Mucosa of rectum (tissue), 2 donors: ENCODE measurements around the gene UNC93A.

ENCODE experiments used
- H3K27ac ChIP-seq, 2 donors: one replicate each; pipeline ENCODE4 v1.7.0; 2013; ENCODE audit warnings: inconsistent platforms in 2 of 2, low read depth in 2 of 2, low read length in 2 of 2
- H3K27me3 ChIP-seq, 2 donors: one replicate each; pipeline ENCODE4 v1.7.0; 2013; ENCODE audit warnings: low read length in 2 of 2; ENCODE audit not compliant: control insufficient read depth in 2 of 2, insufficient read depth in 2 of 2
- H3K36me3 ChIP-seq, 2 donors: one replicate each; pipeline ENCODE4 v1.7.0; 2013; ENCODE audit warnings: low read length in 2 of 2; ENCODE audit not compliant: control insufficient read depth in 2 of 2, insufficient read depth in 2 of 2
- H3K4me1 ChIP-seq, 2 donors: one replicate each; pipeline ENCODE4 v1.7.0; 2013; ENCODE audit warnings: low read length in 2 of 2, mild to moderate bottlenecking in 1 of 2; ENCODE audit not compliant: control insufficient read depth in 2 of 2, insufficient read depth in 2 of 2
- H3K4me3 ChIP-seq, 2 donors: one replicate each; pipeline ENCODE4 v1.7.0; 2013; ENCODE audit warnings: low read length in 2 of 2
- H3K9ac ChIP-seq, 2 donors: one replicate each; pipeline ENCODE4 v1.7.0; 2013; ENCODE audit warnings: low read length in 2 of 2, low read depth in 1 of 2, mild to moderate bottlenecking in 1 of 2
- H3K9me3 ChIP-seq, 2 donors: one replicate each; pipeline ENCODE4 v1.7.0; 2013; ENCODE audit warnings: low read length in 2 of 2; ENCODE audit not compliant: control insufficient read depth in 2 of 2
- donor health status: healthy.
- donor health status: Normal muscosa, but diverticular disease.

Gene UNC93A

GRCh38 chr6:167294241-167294640 is 3.1 kb downstream of the UNC93A start:
- no peaks in the 10 kb centered on the region for H3K36me3 ChIP-seq
- H3K9ac ChIP-seq, result no peak overlapping the region
- H3K4me1 ChIP-seq, result no peaks in the 10 kb centered on the region
- H3K27me3 ChIP-seq, result no peaks in the 10 kb centered on the region
- no peak overlapping the region for H3K4me3 ChIP-seq
- no peaks in the 10 kb centered on the region for H3K9me3 ChIP-seq
- H3K27ac ChIP-seq, result no peak overlapping the region

- Histone ChIP-seq H3K27ac (no peak overlapping the region), H3K27me3 (no peaks in the 10 kb centered on the region), H3K4me1 (no peaks in the 10 kb centered on the region), H3K36me3 (no peaks in the 10 kb centered on the region), H3K9me3 (no peaks in the 10 kb centered on the region), H3K9ac (no peak overlapping the region), H3K4me3 (no peak overlapping the region)
Observed at GRCh38 chr6:167294651-167295494, 3.8 kb downstream of the UNC93A start.

GRCh38 chr6:167295495-167296292 is 4.6 kb downstream of the UNC93A start:
- Histone ChIP-seq H3K9me3 (no peaks in the 10 kb centered on the region), H3K27me3 (no peaks in the 10 kb centered on the region), H3K9ac (no peak overlapping the region), H3K4me3 (no peak overlapping the region), H3K27ac (no peak overlapping the region), H3K4me1 (no peaks in the 10 kb centered on the region), H3K36me3 (no peaks in the 10 kb centered on the region)

- Histone ChIP-seq H3K36me3 (no peaks in the 10 kb centered on the region), H3K4me1 (no peaks in the 10 kb centered on the region), H3K9ac (no peak overlapping the region), H3K27ac (no peak overlapping the region), H3K27me3 (no peaks in the 10 kb centered on the region), H3K4me3 (no peak overlapping the region), H3K9me3 (no peaks in the 10 kb centered on the region)
Observed at GRCh38 chr6:167296293-167296690, 5.2 kb downstream of the UNC93A start.

- Histone ChIP-seq H3K27ac (no peak overlapping the region), H3K4me1 (no peaks in the 10 kb centered on the region), H3K9me3 (no peaks in the 10 kb centered on the region), H3K36me3 (no peaks in the 10 kb centered on the region), H3K9ac (no peak overlapping the region), H3K4me3 (no peak overlapping the region), H3K27me3 (no peaks in the 10 kb centered on the region)
Observed at GRCh38 chr6:167296902-167297301, 5.8 kb downstream of the UNC93A start.

GRCh38 chr6:167298127-167298526 is 7.0 kb downstream of the UNC93A start:
- H3K4me3 ChIP-seq, result no peak overlapping the region
- no peaks in the 10 kb centered on the region for H3K4me1 ChIP-seq
- no peaks in the 10 kb centered on the region for H3K9me3 ChIP-seq
- H3K27ac ChIP-seq, result no peak overlapping the region
- no peaks in the 10 kb centered on the region for H3K36me3 ChIP-seq
- H3K27me3 ChIP-seq, result no peaks in the 10 kb centered on the region
- H3K9ac ChIP-seq, result no peak overlapping the region

- Histone ChIP-seq H3K27ac (no peak overlapping the region), H3K27me3 (no peaks in the 10 kb centered on the region), H3K36me3 (no peaks in the 10 kb centered on the region), H3K9ac (no peak overlapping the region), H3K9me3 (no peaks in the 10 kb centered on the region), H3K4me3 (no peak overlapping the region), H3K4me1 (no peaks in the 10 kb centered on the region)
Observed at GRCh38 chr6:167299641-167300308, 8.7 kb downstream of the UNC93A start.

GRCh38 chr6:167300902-167301777 is 10.0 kb downstream of the UNC93A start:
- no peaks in the 10 kb centered on the region for H3K4me1 ChIP-seq
- H3K27ac ChIP-seq, result no peak overlapping the region
- no peak overlapping the region for H3K4me3 ChIP-seq
- H3K36me3 ChIP-seq, result no peaks in the 10 kb centered on the region
- no peak overlapping the region for H3K9ac ChIP-seq
- no peaks in the 10 kb centered on the region for H3K9me3 ChIP-seq
- no peaks in the 10 kb centered on the region for H3K27me3 ChIP-seq

GRCh38 chr6:167302074-167302473 is 11.0 kb downstream of the UNC93A start:
- Histone ChIP-seq H3K9ac (no peak overlapping the region), H3K27ac (no peak overlapping the region), H3K9me3 (no peaks in the 10 kb centered on the region), H3K27me3 (no peaks in the 10 kb centered on the region), H3K4me1 (no peaks in the 10 kb centered on the region), H3K36me3 (no peaks in the 10 kb centered on the region), H3K4me3 (no peak overlapping the region)
